ENCODE results near the gene SLC39A12.

The SLC39A12 gene

GRCh38 chr10:17981766-17982380 lies 30.2 kb downstream of the SLC39A12 start:
- no peak for TF ChIP-seq Cebpa-rat (IDR thresholded peaks at IDR 0.05)
- H4K20me1 ChIP-seq, result no peaks in the 10 kb centered on the region
- peaks cover 0 to 13% (median 6%) of the 10 kb centered on the region in 10 experiments; a peak in 12 of 20 replicates for H3K4me1 ChIP-seq
- no peak overlapping the region for H3K9ac ChIP-seq
- no peak overlapping the region for H3K4me2 ChIP-seq
- no peak overlapping the region for H3K4me3 ChIP-seq
- H3K9me3 ChIP-seq (replicated peaks in 1 of 11), result peaks cover 2 to 11% (median 9%) of the 10 kb centered on the region in 11 experiments; a peak in 16 of 22 replicates
- H3K36me3 ChIP-seq, result no peaks in the 10 kb centered on the region; a peak in 1 of 22 replicates
- no peak overlapping the region for H3K27ac ChIP-seq
- no peaks in the 10 kb centered on the region for H3K27me3 ChIP-seq

DNA sequence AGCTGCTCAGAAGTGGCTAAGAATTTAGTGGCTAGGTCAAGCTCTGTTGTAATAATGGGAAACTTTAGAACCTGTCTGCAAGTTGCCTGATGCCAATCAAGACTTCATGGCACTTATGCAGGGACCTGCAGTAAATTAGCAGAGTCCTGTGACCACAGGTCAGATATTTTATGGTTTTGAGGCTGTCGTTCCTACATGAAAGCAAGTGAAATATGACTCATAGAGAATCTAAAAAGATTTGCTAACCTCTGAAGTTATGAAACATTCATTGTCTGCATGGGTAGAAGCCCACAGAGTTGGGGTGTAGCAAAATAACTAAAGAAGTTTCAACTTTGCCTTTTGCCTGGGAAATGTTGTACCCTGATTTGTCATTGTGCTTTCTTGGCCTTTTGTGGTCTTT lies 32.3 kb downstream of the SLC39A12 start:
- peaks cover 0 to 3% (median 0%) of the 10 kb centered on the region in 11 experiments; a peak in 1 of 22 replicates for H3K36me3 ChIP-seq
- no peak for TF ChIP-seq Cebpa-rat (IDR thresholded peaks at IDR 0.05)
- H3K4me3 ChIP-seq, result no peak overlapping the region
- no peaks in the 10 kb centered on the region for H3K27me3 ChIP-seq
- peaks cover 6 to 30% (median 20%) of the 10 kb centered on the region in 10 experiments; a peak in 18 of 20 replicates for H3K4me1 ChIP-seq
- H3K27ac ChIP-seq, result no peak overlapping the region
- no peaks in the 10 kb centered on the region for H4K20me1 ChIP-seq
- H3K9me3 ChIP-seq (replicated peaks in 1 of 11), result peaks cover 14 to 33% (median 29%) of the 10 kb centered on the region in 11 experiments; a peak in 19 of 22 replicates
- H3K4me2 ChIP-seq, result peak overlapping the region in 5 of 11 experiments; percentile 6 to 37 (median 28); a peak in 11 of 22 replicates
- H3K9ac ChIP-seq, result no peak overlapping the region

GRCh38 chr10:17984563-17984962 lies 32.8 kb downstream of the SLC39A12 start:
- Histone ChIP-seq H3K27ac (no peak overlapping the region), H3K4me3 (no peak overlapping the region), H3K27me3 (no peaks in the 10 kb centered on the region), H3K9ac (no peak overlapping the region), H3K36me3 (peaks cover 0 to 3% (median 0%) of the 10 kb centered on the region in 11 experiments; a peak in 1 of 22 replicates), H3K9me3 (replicated peaks in 1 of 11) (peaks cover 14 to 36% (median 29%) of the 10 kb centered on the region in 11 experiments; a peak in 19 of 22 replicates), H3K4me1 (peaks cover 10 to 35% (median 25%) of the 10 kb centered on the region in 10 experiments; a peak in 18 of 20 replicates), H3K4me2 (peak overlapping the region in 4 of 11 experiments; percentile 6 to 37 (median 22); a peak in 7 of 22 replicates), H4K20me1 (no peaks in the 10 kb centered on the region)
- TF ChIP-seq Cebpa-rat (IDR thresholded peaks at IDR 0.05), result peak in 1 of 11 experiments; percentile 31; a peak in 1 of 22 replicates

- H3K9me3 ChIP-seq (replicated peaks in 1 of 11), result peaks cover 14 to 56% (median 33%) of the 10 kb centered on the region in 11 experiments; a peak in 19 of 22 replicates
- peak overlapping the region in 9 of 11 experiments; percentile 18 to 64 (median 50); a peak in 13 of 22 replicates for H3K27ac ChIP-seq
- peaks cover 19 to 58% (median 37%) of the 10 kb centered on the region in 10 experiments for H3K4me1 ChIP-seq
- H4K20me1 ChIP-seq, result no peaks in the 10 kb centered on the region
- H3K27me3 ChIP-seq, result no peaks in the 10 kb centered on the region
- peak overlapping the region; percentile 42 to 75 (median 51); a peak in 21 of 22 replicates for H3K4me2 ChIP-seq
- H3K4me3 ChIP-seq, result no peak overlapping the region
- H3K36me3 ChIP-seq, result peaks cover 0 to 3% (median 0%) of the 10 kb centered on the region in 11 experiments; a peak in 1 of 22 replicates
- H3K9ac ChIP-seq, result no peak overlapping the region
- TF ChIP-seq Cebpa-rat (IDR thresholded peaks at IDR 0.05), result no peak
These were observed 38.4 kb downstream of the SLC39A12 start for GRCh38 chr10:17989908-17990767.

GRCh38 chr10:17992266-17992665 lies 40.5 kb downstream of the SLC39A12 start:
- H3K36me3 ChIP-seq, result 0 out of 22 replicates have a peak, but pooled peaks cover 0 to 3% (median 0%) of the 10 kb centered on the region in 11 experiments
- H3K4me3 ChIP-seq, result no peak overlapping the region
- H3K4me2 ChIP-seq, result no peak overlapping the region
- no peak for TF ChIP-seq Cebpa-rat (IDR thresholded peaks at IDR 0.05)
- H3K27me3 ChIP-seq, result no peaks in the 10 kb centered on the region
- no peak overlapping the region for H3K9ac ChIP-seq
- H3K9me3 ChIP-seq (replicated peaks in 1 of 11), result peaks cover 10 to 44% (median 23%) of the 10 kb centered on the region in 11 experiments; a peak in 18 of 22 replicates
- peaks cover 19 to 53% (median 36%) of the 10 kb centered on the region in 10 experiments for H3K4me1 ChIP-seq
- no peak overlapping the region for H3K27ac ChIP-seq
- H4K20me1 ChIP-seq, result no peaks in the 10 kb centered on the region

GRCh38 chr10:17993361-17993760 lies 41.6 kb downstream of the SLC39A12 start:
- Histone ChIP-seq H3K27me3 (no peaks in the 10 kb centered on the region), H3K4me3 (no peak overlapping the region), H4K20me1 (no peaks in the 10 kb centered on the region)

GRCh38 chr10:18000601-18001000 lies 48.9 kb downstream of the SLC39A12 start:
- no peak overlapping the region for H3K4me3 ChIP-seq
- no peak overlapping the region for H3K9ac ChIP-seq
- no peak overlapping the region for H3K27ac ChIP-seq
- no peaks in the 10 kb centered on the region for H3K27me3 ChIP-seq
- H3K4me2 ChIP-seq, result no peak overlapping the region
- no peak for TF ChIP-seq Cebpa-rat (IDR thresholded peaks at IDR 0.05)
- H4K20me1 ChIP-seq, result no peaks in the 10 kb centered on the region
- peaks cover 0 to 26% (median 15%) of the 10 kb centered on the region in 11 experiments; a peak in 14 of 22 replicates for H3K9me3 ChIP-seq (replicated peaks in 1 of 11)
- H3K4me1 ChIP-seq, result peaks cover 8 to 47% (median 37%) of the 10 kb centered on the region in 10 experiments; a peak in 16 of 20 replicates
- no peaks in the 10 kb centered on the region for H3K36me3 ChIP-seq

More at GRCh38 chr10:17993361-17993760, 41.6 kb downstream of the SLC39A12 start:
- Histone ChIP-seq H3K4me1 (peaks cover 25 to 53% (median 38%) of the 10 kb centered on the region in 10 experiments), H3K9me3 (replicated peaks in 1 of 11) (peaks cover 3 to 41% (median 15%) of the 10 kb centered on the region in 11 experiments; a peak in 16 of 22 replicates), H3K27ac (no peak overlapping the region), H3K4me2 (peak overlapping the region in 1 of 11 experiments; percentile 4; a peak in 2 of 22 replicates), H3K36me3 (0 out of 22 replicates have a peak, but pooled peaks cover 0 to 3% (median 0%) of the 10 kb centered on the region in 11 experiments), H3K9ac (no peak overlapping the region)
- TF ChIP-seq Cebpa-rat (IDR thresholded peaks at IDR 0.05), result no peak

DNA sequence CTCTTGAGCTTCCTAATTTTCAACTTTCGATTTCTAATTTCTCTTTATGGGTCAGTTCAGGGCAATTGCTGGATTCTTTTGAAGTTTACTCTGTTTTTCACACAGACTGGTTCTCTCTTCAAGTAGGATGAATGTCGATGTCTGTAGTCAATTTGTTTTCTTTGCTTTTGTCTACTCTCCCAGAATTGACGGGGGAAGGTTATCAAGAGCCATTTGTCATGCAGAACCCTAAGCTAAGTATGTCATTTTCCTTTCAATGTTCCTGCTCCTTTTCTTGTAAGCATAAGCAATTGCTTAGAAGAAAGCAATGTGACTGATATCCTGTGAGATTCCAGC lies 53.7 kb downstream of the SLC39A12 start:
- no peak for TF ChIP-seq Cebpa-rat (IDR thresholded peaks at IDR 0.05)
- Histone ChIP-seq H3K27ac (no peak overlapping the region), H3K4me2 (peak overlapping the region in 2 of 11 experiments; percentile 31 to 47; a peak in 3 of 22 replicates), H3K9ac (no peak overlapping the region), H3K9me3 (replicated peaks in 1 of 11) (peaks cover 0 to 8% (median 0%) of the 10 kb centered on the region in 11 experiments; a peak in 1 of 22 replicates), H3K4me1 (peaks cover 0 to 33% (median 25%) of the 10 kb centered on the region in 10 experiments; a peak in 14 of 20 replicates), H3K36me3 (no peaks in the 10 kb centered on the region), H3K27me3 (no peaks in the 10 kb centered on the region), H4K20me1 (no peaks in the 10 kb centered on the region), H3K4me3 (no peak overlapping the region)

All from BLaER1 treated with 17β-estradiol and CSF1 and Interleukin-3, amounts not matched to agents 10 nM and 100 nM (cell line).